H1 (cell line): ENCODE data around the gene SMARCA4. TPM values are rescaled to one million over a fixed set of nuclear protein-coding genes. Genes with fewer than 3 reads are reported as not detected.

ENCODE experiments used
- CTCF ChIA-PET: fragments of 300-600 bp; sonication (Branson Sonifier 250); formaldehyde crosslinking; loops from one replicate; lab custom pipeline; 2021; ENCODE audit not compliant: partially characterized antibody; lab: Charles Lee
- POLR2A ChIA-PET: fragments of 300-600 bp; sonication (Branson Sonifier 250); formaldehyde crosslinking; loops from one replicate; lab custom pipeline; 2021; ENCODE audit warnings: inconsistent platforms; ENCODE audit not compliant: partially characterized antibody; lab: Charles Lee
- DNase-seq, 2 experiments: peaks; one replicate each; pipeline versions ENCODE4 v3.0.0 to v3.0.0-alpha.2; 2010 to 2022; ENCODE audit warnings: low spot score in 2 of 2, low read depth in 1 of 2, mixed read lengths in 1 of 2
- FAIRE-seq: peaks from 2 replicates; lab custom pipeline; 2011; peaks lifted over from hg19 to GRCh38; lab: Jason Lieb, UNC
- H2AFZ ChIP-seq: 2 replicates; pipeline ENCODE4 v1.8.1; 2012; ENCODE audit warnings: low read length, inconsistent platforms
- H2AK5ac ChIP-seq: 2 replicates; pipeline ENCODE4 v1.6.1; 2013; ENCODE audit warnings: low read depth, low read length
- H2BK120ac ChIP-seq: replicated peaks from 2 replicates; pipeline ENCODE3; 2013; ENCODE audit warnings: low read depth, low read length, inconsistent platforms
- H2BK12ac ChIP-seq: 2 replicates; pipeline ENCODE4 v1.6.1; 2013; ENCODE audit warnings: low read depth, low read length
- H2BK15ac ChIP-seq: 2 replicates; pipeline ENCODE4 v1.6.1; 2013; ENCODE audit warnings: low read length
- H2BK20ac ChIP-seq: 2 replicates; pipeline ENCODE4 v1.6.1; 2013; ENCODE audit warnings: low read length
- H2BK5ac ChIP-seq: 2 replicates; pipeline ENCODE4 v1.6.1; 2013; ENCODE audit warnings: low read depth, low read length
- H3K14ac ChIP-seq: 2 replicates; pipeline ENCODE4 v1.6.1; 2013; ENCODE audit warnings: inconsistent platforms; ENCODE audit not compliant: insufficient read length
- H3K18ac ChIP-seq: 2 replicates; pipeline ENCODE4 v1.6.1; 2013; ENCODE audit warnings: low read length; ENCODE audit errors: extremely low read depth
- H3K23ac ChIP-seq: 2 replicates; pipeline ENCODE4 v1.6.1; 2013; ENCODE audit warnings: inconsistent platforms; ENCODE audit not compliant: insufficient read length
- H3K23me2 ChIP-seq: 2 replicates; pipeline ENCODE4 v1.6.1; 2013; ENCODE audit warnings: low read depth, low read length
- H3K27ac ChIP-seq: 2 replicates; pipeline ENCODE4 v1.6.1; 2011; ENCODE audit warnings: low read depth, low read length, inconsistent platforms
- H3K27me3 ChIP-seq, 4 experiments: replicated peaks in 1 of 4; 1 replicate in 1 of 4; 2 replicates in 3 of 4; pipeline versions ENCODE4 v1.6.1 to v1.8.1; 2011 to 2013; ENCODE audit warnings: low read length in 3 of 4, mild to moderate bottlenecking in 3 of 4, inconsistent platforms in 2 of 4, mixed read lengths in 2 of 4, moderate library complexity in 1 of 4; ENCODE audit not compliant: control insufficient read depth in 3 of 4, insufficient read depth in 3 of 4; ENCODE audit errors: extremely low read depth in 1 of 4
- H3K36me3 ChIP-seq, 4 experiments: 2 replicates each; pipeline versions ENCODE4 v1.6.1 to v1.8.1; 2011 to 2013; ENCODE audit warnings: mild to moderate bottlenecking in 4 of 4, low read length in 3 of 4, moderate library complexity in 2 of 4, control low read depth in 1 of 4, inconsistent platforms in 1 of 4; ENCODE audit not compliant: insufficient read depth in 4 of 4, control insufficient read depth in 2 of 4
- H3K4ac ChIP-seq: replicated peaks from 2 replicates; pipeline ENCODE3; 2013; ENCODE audit warnings: low read length, low read depth, mixed read lengths, inconsistent platforms; ENCODE audit not compliant: insufficient read length
- H3K4me1 ChIP-seq, 4 experiments: replicated peaks in 1 of 4; 1 replicate in 1 of 4; 2 replicates in 3 of 4; pipeline versions ENCODE4 v1.6.1 to v1.8.1; 2011 to 2013; ENCODE audit warnings: low read length in 3 of 4, inconsistent platforms in 2 of 4, mixed read lengths in 1 of 4; ENCODE audit not compliant: insufficient read depth in 4 of 4, control insufficient read depth in 3 of 4
- H3K4me2 ChIP-seq, 2 experiments: 2 replicates each; pipeline versions ENCODE4 v1.6.1 to v1.8.1; 2011 to 2013; ENCODE audit warnings: low read depth in 2 of 2, low read length in 2 of 2, control low read depth in 1 of 2, inconsistent platforms in 1 of 2, mild to moderate bottlenecking in 1 of 2; ENCODE audit not compliant: insufficient read depth in 1 of 2
- H3K4me3 ChIP-seq, 4 experiments: fragments of 200-600, 300-600 bp in 1 of 4; sonication (generic), shearing (Covaris generic), sonication (Bioruptor Twin) in 1 of 4; 2 replicates each; pipeline versions ENCODE4 v1.5.1 to v1.8.1; 2011 to 2016; ENCODE audit warnings: low read length in 4 of 4, low read depth in 3 of 4, control low read depth in 2 of 4, inconsistent platforms in 2 of 4, mild to moderate bottlenecking in 2 of 4, mixed read lengths in 1 of 4, moderate library complexity in 1 of 4; ENCODE audit not compliant: insufficient read depth in 2 of 4; ENCODE audit errors: extremely low read depth in 1 of 4
- H3K56ac ChIP-seq: replicated peaks from 2 replicates; pipeline ENCODE3; 2013; ENCODE audit warnings: low read depth, mild to moderate bottlenecking, mixed read lengths, low read length, inconsistent platforms; ENCODE audit not compliant: insufficient read length
- H3K79me1 ChIP-seq: 2 replicates; pipeline ENCODE4 v1.6.1; 2013; ENCODE audit warnings: low read depth, low read length, control low read depth
- H3K79me2 ChIP-seq, 2 experiments: 2 replicates each; pipeline versions ENCODE4 v1.6.1 to v1.8.1; 2012 to 2013; ENCODE audit warnings: low read length in 2 of 2, mild to moderate bottlenecking in 2 of 2, inconsistent platforms in 1 of 2; ENCODE audit not compliant: insufficient read depth in 2 of 2, control insufficient read depth in 1 of 2
- H3K9ac ChIP-seq, 4 experiments: replicated peaks in 1 of 4; 1 replicate in 1 of 4; 2 replicates in 3 of 4; pipeline versions ENCODE4 v1.6.1 to v1.8.1; 2011 to 2013; ENCODE audit warnings: low read depth in 3 of 4, low read length in 3 of 4, control low read depth in 2 of 4, mild to moderate bottlenecking in 2 of 4, moderate library complexity in 2 of 4, inconsistent platforms in 1 of 4; ENCODE audit errors: extremely low read depth in 1 of 4
- H3K9me3 ChIP-seq, 2 experiments: 2 replicates each; pipeline versions ENCODE4 v1.6.1 to v1.8.1; 2012 to 2013; ENCODE audit warnings: mild to moderate bottlenecking in 2 of 2, moderate library complexity in 2 of 2, control low read depth in 1 of 2, inconsistent platforms in 1 of 2, low read depth in 1 of 2, low read length in 1 of 2, mixed read lengths in 1 of 2; ENCODE audit not compliant: insufficient read depth in 2 of 2
- H4K20me1 ChIP-seq, 2 experiments: replicated peaks in 1 of 2; 2 replicates each; pipeline versions ENCODE3 to v1.8.1; 2011 to 2013; ENCODE audit warnings: inconsistent platforms in 2 of 2, low read length in 2 of 2, mild to moderate bottlenecking in 1 of 2; ENCODE audit not compliant: insufficient read depth in 2 of 2, control insufficient read depth in 1 of 2
- H4K5ac ChIP-seq: 2 replicates; pipeline ENCODE4 v1.6.1; 2013; ENCODE audit warnings: low read length, low read depth, mixed read lengths, inconsistent platforms; ENCODE audit not compliant: insufficient read length
- H4K8ac ChIP-seq: 2 replicates; pipeline ENCODE4 v1.8.0; 2013; ENCODE audit warnings: mild to moderate bottlenecking, moderate library complexity, low read length, inconsistent platforms; ENCODE audit not compliant: insufficient read depth; ENCODE audit errors: extremely low read depth
- H4K91ac ChIP-seq: replicated peaks from 2 replicates; pipeline ENCODE3; 2013; ENCODE audit warnings: low read length, mixed read lengths, inconsistent platforms; ENCODE audit not compliant: insufficient read length
- CHD2 ChIP-seq: IDR thresholded peaks from 2 replicates; pipeline ENCODE4 v1.6.1; 2012; ENCODE audit warnings: low read length, improper control_type of control experiment
- NRF1 ChIP-seq: IDR thresholded peaks from 2 replicates; pipeline ENCODE4 v1.6.1; 2011; ENCODE audit warnings: mild to moderate bottlenecking, low read depth, low read length, improper control_type of control experiment
- SP4 ChIP-seq: IDR thresholded peaks from 2 replicates; pipeline ENCODE4 v1.6.1; 2012; ENCODE audit warnings: low read length, inconsistent platforms
- TAF7 ChIP-seq: optimal IDR thresholded peaks from 2 replicates; pipeline ENCODE3; 2011; ENCODE audit warnings: low read depth, mild to moderate bottlenecking, inconsistent platforms, low read length, moderate library complexity, borderline replicate concordance
- TCF12 ChIP-seq: IDR thresholded peaks from 2 replicates; pipeline ENCODE4 v1.6.1; 2011; ENCODE audit warnings: low read depth, mild to moderate bottlenecking, low read length
- ZNF274 ChIP-seq: IDR thresholded peaks from 2 replicates; pipeline ENCODE4 v1.7.0; 2012; ENCODE audit warnings: low read length, borderline replicate concordance; ENCODE audit errors: extremely low read depth
- WGBS, 2 experiments: shearing (Covaris generic) in 1 of 2; methylation state at CpG; one replicate each; pipeline versions ENCODE4 v1.1.6 to v1.1.7; 2013 to 2015; ENCODE audit warnings: low lambda C conversion rate in 2 of 2, mixed read lengths in 2 of 2, inconsistent platforms in 1 of 2, low coverage in 1 of 2, missing lambda C conversion rate in 1 of 2; ENCODE audit not compliant: insufficient replicate concordance in 2 of 2, insufficient coverage in 1 of 2, insufficient read length in 1 of 2; ENCODE audit errors: extremely low coverage in 1 of 2, missing lambda C conversion rate in 1 of 2; 5-methylcytosine and 5-hydroxymethylcytosine counted together
- polyA plus RNA-seq, 7 experiments: library from polyadenylated mRNA; depleted of rRNA in 3 of 7; stranded (reverse) in 5 of 7; unstranded in 2 of 7; fragments of >200 nt in 5 of 7; fragments of 200-250 nt in 2 of 7; gene quantifications; 1 replicate in 5 of 7; 2 replicates in 1 of 7; 4 replicates in 1 of 7; pipeline versions ENCODE4 v1.2.1 to v1.2.3, GENCODE V29; 2011 to 2013; ENCODE audit warnings: missing spikeins in 2 of 7, mixed read lengths in 2 of 7
- total RNA-seq: library from RNA; stranded (reverse); fragmentation: NEBNext Ultra II Directional; extraction: Animal tissue kit (Norgen Biotek cat#: 25700); gene quantifications from 2 replicates; pipeline ENCODE4 v1.2.1, GENCODE V29; 2021
- TF ChIP-seq, protein P1 (sequence below), 3 experiments: IDR thresholded peaks; 1 replicate in 2 of 3; 2 replicates in 1 of 3; pipeline versions ENCODE4 v1.5.1 to v1.6.1; 2011; ENCODE audit warnings: low read length in 3 of 3, mild to moderate bottlenecking in 3 of 3, inconsistent platforms in 2 of 3, low read depth in 1 of 3, moderate library complexity in 1 of 3; ENCODE audit not compliant: insufficient read depth in 1 of 3; ENCODE audit errors: control extremely low read depth in 1 of 3
- TF ChIP-seq, protein P2 (sequence below): IDR thresholded peaks from 2 replicates; pipeline ENCODE4 v1.6.1; 2012; ENCODE audit warnings: low read length, inconsistent platforms

Gene SMARCA4
- total and polyA plus RNA-seq, 2 of the 8 experiments (the other 6 are each of a cell fraction or from before 2014, with no cell fraction given): 86.4 to 263 TPM

DNA sequence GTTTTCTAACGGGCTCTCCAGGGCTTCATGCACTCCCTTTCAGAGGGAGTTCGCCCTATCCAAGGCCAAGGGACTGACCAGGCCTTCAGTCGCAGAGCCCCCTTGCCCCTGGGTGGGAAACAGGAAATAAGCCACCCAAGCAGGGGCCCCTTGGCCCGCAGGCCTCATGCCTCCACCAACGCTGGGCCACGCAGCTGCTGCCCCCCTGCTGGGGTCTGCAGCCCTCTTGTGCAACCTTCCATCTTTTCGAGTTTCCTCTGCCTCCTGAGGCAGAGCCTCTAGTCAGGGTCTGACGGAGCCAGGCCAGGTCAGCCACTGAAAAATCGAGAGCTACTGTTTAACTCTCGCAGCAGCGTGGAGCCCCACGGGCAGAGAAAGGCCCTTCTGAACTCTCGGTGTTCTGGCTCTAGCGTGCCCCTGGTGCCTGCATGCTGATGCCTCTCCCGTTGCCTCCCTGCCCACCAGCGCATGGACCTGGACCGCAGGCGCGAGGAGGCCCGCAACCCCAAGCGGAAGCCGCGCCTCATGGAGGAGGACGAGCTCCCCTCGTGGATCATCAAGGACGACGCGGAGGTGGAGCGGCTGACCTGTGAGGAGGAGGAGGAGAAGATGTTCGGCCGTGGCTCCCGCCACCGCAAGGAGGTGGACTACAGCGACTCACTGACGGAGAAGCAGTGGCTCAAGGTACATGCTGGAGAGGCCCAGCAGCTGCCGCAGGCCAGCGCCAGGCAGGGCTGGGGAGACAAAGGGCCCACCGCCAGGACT lies 73.8 kb downstream of the SMARCA4 start:
- WGBS, 2 experiments: 96% methylated on average over 37 of the region's 38 CpGs; no CpG with 5 or more reads in 1 of the 2 experiments
- Histone ChIP-seq H3K9me3 (no peaks in the 10 kb centered on the region), H3K18ac (no peak overlapping the region), H3K79me2 (no peaks in the 10 kb centered on the region), H3K4ac (no peak overlapping the region), H3K79me1 (no peaks in the 10 kb centered on the region; the same call in 1 of the 2 replicates), H3K23ac (no peak overlapping the region), H2AFZ (no peak overlapping the region), H3K36me3 (peaks cover 47 to 71% (median 68%) of the 10 kb centered on the region in 4 experiments), H2BK5ac (no peak overlapping the region), H3K27ac (no peak overlapping the region), H3K4me3 (no peak overlapping the region), H4K91ac (no peak overlapping the region), H3K56ac (no peak overlapping the region), H2BK12ac (no peak overlapping the region), H3K4me2 (no peak overlapping the region), H3K14ac (no peak overlapping the region), H2BK15ac (no peak overlapping the region), H4K20me1 (peaks cover 5 to 22% of the 10 kb centered on the region in 2 experiments), H2BK120ac (no peak overlapping the region), H3K4me1 (no peaks in the 10 kb centered on the region), H2BK20ac (no peak overlapping the region), H4K5ac (no peak overlapping the region), H3K23me2 (no peaks in the 10 kb centered on the region), H4K8ac (no peak overlapping the region), H2AK5ac (no peak overlapping the region), H3K9ac (no peak overlapping the region), H3K27me3 (no peaks in the 10 kb centered on the region)
- ChIA-PET POLR2A (interaction anchor here (0.9 to 1.7 kb wide), 4 partner anchors 16 to 55 kb away, joined by 3 to 12 read pairs (median 3); partner anchors contain the start of gene LDLR), CTCF (interaction anchor here (0.6 to 3.1 kb wide), 28 partner anchors 8 to 397 kb away, joined by 3 to 16 read pairs (median 4); no protein-coding TSS in a partner anchor)
- DNase-seq (no peak), FAIRE-seq (no peak)
- TF ChIP-seq, protein P1, sequence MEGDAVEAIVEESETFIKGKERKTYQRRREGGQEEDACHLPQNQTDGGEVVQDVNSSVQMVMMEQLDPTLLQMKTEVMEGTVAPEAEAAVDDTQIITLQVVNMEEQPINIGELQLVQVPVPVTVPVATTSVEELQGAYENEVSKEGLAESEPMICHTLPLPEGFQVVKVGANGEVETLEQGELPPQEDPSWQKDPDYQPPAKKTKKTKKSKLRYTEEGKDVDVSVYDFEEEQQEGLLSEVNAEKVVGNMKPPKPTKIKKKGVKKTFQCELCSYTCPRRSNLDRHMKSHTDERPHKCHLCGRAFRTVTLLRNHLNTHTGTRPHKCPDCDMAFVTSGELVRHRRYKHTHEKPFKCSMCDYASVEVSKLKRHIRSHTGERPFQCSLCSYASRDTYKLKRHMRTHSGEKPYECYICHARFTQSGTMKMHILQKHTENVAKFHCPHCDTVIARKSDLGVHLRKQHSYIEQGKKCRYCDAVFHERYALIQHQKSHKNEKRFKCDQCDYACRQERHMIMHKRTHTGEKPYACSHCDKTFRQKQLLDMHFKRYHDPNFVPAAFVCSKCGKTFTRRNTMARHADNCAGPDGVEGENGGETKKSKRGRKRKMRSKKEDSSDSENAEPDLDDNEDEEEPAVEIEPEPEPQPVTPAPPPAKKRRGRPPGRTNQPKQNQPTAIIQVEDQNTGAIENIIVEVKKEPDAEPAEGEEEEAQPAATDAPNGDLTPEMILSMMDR (IDR thresholded peaks at IDR 0.05; ENCODE audit: control extremely low read depth in 1 of 3, insufficient read depth in 1 of 3, low read depth in 1 of 3, low read length in 3 of 3): no peak
- TF ChIP-seq ZNF274 (no peak), NRF1 (no peak), SP4 (no peak), CHD2 (no peak), TAF7 (no peak), TCF12 (no peak)
- TF ChIP-seq, protein P2, sequence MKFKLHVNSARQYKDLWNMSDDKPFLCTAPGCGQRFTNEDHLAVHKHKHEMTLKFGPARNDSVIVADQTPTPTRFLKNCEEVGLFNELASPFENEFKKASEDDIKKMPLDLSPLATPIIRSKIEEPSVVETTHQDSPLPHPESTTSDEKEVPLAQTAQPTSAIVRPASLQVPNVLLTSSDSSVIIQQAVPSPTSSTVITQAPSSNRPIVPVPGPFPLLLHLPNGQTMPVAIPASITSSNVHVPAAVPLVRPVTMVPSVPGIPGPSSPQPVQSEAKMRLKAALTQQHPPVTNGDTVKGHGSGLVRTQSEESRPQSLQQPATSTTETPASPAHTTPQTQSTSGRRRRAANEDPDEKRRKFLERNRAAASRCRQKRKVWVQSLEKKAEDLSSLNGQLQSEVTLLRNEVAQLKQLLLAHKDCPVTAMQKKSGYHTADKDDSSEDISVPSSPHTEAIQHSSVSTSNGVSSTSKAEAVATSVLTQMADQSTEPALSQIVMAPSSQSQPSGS: no peak
